Esophagus squamous epithelium (tissue), 4 donors: Measurements from ENCODE around the gene MYO9B.

Source experiments
- POLR2A ChIP-seq, 4 donors: fragments of 450-650 bp; IDR thresholded peaks; one replicate each; pipeline ENCODE4 v1.6.1; 2017; ENCODE audit warnings: antibody characterized with exemption in 4 of 4, mild to moderate bottlenecking in 4 of 4, moderate library complexity in 3 of 4
- TF ChIP-seq, protein P1 (sequence below), 6 experiments: fragments of 450-650 bp in 4 of 6; fragments of 200-600 bp in 2 of 6; sonication (generic) in 2 of 6; IDR thresholded peaks; one replicate each; pipeline ENCODE4 v1.5.1; 2016 to 2019; ENCODE audit warnings: antibody characterized with exemption in 6 of 6, mild to moderate bottlenecking in 4 of 6, moderate library complexity in 4 of 6

DNA sequence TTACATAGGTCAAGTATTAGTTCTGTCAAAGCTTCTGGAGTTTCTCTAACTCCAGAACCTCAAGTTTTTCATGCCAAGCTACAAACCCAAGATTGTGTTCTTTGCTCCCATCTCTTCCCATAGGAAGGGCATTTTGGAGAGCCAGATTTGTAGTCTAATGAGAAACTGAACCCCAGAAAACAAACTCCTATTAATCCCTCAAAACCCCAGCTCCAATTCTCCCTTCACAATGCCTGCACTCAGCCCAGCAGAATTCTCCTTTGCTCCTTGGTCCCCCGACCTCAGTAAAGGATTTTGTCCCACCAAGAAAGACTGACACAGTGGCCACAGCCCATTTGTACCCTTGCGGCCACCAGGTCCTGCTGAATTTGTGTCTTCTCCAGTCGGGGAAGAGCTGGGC is 180.6 kb downstream of the MYO9B start:
- TF ChIP-seq, protein P1, sequence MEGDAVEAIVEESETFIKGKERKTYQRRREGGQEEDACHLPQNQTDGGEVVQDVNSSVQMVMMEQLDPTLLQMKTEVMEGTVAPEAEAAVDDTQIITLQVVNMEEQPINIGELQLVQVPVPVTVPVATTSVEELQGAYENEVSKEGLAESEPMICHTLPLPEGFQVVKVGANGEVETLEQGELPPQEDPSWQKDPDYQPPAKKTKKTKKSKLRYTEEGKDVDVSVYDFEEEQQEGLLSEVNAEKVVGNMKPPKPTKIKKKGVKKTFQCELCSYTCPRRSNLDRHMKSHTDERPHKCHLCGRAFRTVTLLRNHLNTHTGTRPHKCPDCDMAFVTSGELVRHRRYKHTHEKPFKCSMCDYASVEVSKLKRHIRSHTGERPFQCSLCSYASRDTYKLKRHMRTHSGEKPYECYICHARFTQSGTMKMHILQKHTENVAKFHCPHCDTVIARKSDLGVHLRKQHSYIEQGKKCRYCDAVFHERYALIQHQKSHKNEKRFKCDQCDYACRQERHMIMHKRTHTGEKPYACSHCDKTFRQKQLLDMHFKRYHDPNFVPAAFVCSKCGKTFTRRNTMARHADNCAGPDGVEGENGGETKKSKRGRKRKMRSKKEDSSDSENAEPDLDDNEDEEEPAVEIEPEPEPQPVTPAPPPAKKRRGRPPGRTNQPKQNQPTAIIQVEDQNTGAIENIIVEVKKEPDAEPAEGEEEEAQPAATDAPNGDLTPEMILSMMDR (IDR thresholded peaks at IDR 0.05) = no peak
- TF ChIP-seq POLR2A (IDR thresholded peaks at IDR 0.05) = no peak
